GM19468 (cell line): ENCODE results near the gene GLA.

Experiments used
- ATAC-seq: cut with Tn5 transposase; IDR thresholded peaks from one replicate; pipeline ENCODE4 v1.9.1; 2021; ENCODE audit warnings: mild to moderate bottlenecking, moderate library complexity, moderate number of reproducible peaks; ENCODE audit not compliant: unreplicated experiment; ENCODE audit errors: extremely low read depth

The GLA gene

GRCh38 chrX:101399825-101400224 lies 7.9 kb downstream of the GLA start:
- no peak for ATAC-seq

GRCh38 chrX:101398694-101399093 lies 9.0 kb downstream of the GLA start:
- ATAC-seq = no peak

DNA sequence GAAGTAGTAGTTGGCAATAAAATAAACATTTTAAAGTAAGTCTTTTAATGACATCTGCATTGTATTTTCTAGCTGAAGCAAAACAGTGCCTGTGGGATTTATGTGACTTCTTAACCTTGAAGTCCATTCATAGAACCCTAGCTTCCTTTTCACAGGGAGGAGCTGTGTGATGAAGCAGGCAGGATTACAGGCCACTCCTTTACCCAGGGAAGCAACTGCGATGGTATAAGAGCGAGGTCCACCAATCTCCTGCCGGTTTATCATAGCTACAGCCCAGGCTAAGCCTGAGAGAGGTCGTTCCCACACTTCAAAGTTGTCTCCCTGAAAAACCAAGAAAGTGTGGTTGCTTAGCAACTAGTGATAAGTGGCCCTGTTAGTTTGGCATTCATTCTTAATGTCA lies 9.9 kb downstream of the GLA start:
- no peak for ATAC-seq

GRCh38 chrX:101395789-101396188 lies 11.9 kb downstream of the GLA start:
- no peak for ATAC-seq

- ATAC-seq = no peak
Observed at GRCh38 chrX:101394372-101394771, 13.4 kb downstream of the GLA start.

GRCh38 chrX:101393530-101394305 lies 14.0 kb downstream of the GLA start:
- ATAC-seq = no peak

DNA sequence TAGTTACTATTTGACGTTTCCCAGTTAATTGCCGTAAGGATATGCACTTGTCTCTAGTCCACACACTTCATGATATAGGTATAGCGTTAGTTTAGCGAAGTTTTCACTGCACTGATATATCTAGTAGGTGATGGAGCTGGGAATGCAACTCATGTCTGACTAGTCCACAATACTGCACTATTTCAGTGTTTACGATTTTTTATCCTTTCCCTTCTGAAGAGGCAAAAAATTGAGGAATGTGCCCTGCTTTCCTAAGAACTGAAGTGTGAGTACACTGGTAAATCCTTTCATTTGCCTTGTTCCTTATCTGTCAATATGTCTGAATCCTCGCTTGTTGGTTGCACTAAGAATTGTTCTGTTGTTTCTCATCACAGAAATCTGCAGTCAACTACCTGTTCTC lies 15.9 kb downstream of the GLA start:
- no peak for ATAC-seq

DNA sequence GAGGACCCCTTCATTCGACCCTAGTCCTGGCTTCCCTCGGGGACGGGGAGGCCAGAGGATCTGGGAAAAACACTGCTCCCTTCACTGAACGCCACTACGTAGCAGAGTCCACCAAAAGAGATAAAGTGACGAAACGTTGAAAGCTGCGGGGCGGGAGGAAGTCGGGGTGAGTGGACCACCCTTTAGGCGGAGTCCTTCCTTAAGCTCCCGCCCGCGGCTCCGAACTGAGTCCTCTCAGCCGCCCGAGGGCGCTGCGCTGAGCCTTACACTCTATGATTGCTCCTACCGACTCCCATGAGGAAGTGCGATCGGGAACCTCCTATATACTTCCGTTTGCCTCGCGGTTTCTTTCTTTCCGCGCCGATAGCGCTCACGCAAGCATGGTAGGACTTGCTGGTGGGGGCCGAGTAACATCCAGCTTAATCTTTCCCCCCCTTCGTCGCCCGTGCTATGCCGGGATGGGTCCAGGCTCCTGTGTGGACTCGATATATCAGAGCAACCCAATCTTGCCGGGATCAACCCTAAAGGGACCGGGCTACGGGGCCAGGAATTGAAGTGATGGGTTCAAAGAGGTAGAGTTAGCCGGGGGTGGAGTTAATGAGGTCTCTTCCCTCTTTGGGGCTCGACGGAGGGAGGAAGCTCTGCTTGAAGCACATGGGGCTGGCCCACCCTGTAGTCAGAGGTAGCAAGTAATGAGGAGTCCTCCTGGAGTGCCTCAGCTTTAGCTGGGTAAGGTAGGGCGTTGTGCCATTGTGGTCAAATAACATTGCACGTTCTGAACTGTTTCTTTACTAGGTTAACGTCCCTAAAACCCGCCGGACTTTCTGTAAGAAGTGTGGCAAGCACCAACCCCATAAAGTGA lies 16.8 kb downstream of the GLA start, which contains the start of gene RPL36A:
RPL36A (plus strand) TSS at position 348 of the 862 bp plus-strand sequence; CDS start at position 381, 33 bp downstream.
- ATAC-seq = peak; percentile 70

GRCh38 chrX:101388604-101389003 lies 19.1 kb downstream of the GLA start:
- ATAC-seq = no peak

DNA sequence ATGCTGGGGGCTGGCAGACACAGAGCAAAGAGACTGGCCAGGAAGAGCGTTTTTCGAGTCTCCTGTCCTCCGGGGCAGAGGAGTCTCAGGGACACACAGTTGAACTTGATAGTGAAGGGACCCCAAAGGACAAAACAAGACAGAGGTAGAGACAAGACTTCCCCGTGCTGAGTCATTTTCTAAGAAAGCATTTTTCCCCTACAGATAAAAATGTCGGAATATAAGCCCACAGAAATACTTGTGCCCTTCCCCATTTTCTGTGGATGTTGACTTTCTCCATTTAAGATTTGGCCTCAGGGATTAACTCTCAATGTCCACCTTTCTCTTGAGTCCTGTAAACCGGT lies 21.2 kb downstream of the GLA start:
- ATAC-seq = no peak

- ATAC-seq = peak; percentile 65
Observed at GRCh38 chrX:101385795-101386541, 21.8 kb downstream of the GLA start, which contains the start of gene BTK. Gene BTK, minus strand, starts transcription at chrX:101386191. Its CDS starts 10,907 bp downstream, at chrX:101375284.

GRCh38 chrX:101385026-101385684 lies 22.6 kb downstream of the GLA start:
- ATAC-seq = no peak

DNA sequence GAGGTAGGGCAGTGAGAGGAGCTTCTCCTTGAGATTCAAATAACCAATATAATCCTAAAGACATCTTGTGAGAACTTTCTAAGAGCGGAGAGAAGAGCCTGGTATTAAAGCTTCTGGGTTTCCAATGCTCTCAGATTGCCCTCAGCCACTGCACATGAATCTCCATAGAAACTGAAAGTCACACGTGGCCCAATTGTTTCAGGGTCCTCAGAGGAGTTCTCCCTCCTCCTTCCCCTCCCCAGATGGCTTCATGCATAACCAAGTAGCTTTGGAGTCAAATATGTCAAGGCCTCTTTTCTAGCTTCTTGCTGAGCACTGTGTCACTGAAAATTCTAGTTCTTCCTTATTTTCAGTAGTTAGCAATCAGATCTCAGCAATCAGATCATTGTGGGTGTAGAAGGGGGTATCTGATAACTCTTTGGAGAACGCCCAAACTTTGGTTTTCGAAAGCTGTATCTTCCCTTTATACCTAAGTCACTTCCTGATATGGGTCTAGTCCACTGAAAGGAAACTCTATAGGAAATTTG lies 24.0 kb downstream of the GLA start:
- peak; percentile 48 for ATAC-seq

- ATAC-seq = no peak
Observed at GRCh38 chrX:101377547-101377946, 30.2 kb downstream of the GLA start.

DNA sequence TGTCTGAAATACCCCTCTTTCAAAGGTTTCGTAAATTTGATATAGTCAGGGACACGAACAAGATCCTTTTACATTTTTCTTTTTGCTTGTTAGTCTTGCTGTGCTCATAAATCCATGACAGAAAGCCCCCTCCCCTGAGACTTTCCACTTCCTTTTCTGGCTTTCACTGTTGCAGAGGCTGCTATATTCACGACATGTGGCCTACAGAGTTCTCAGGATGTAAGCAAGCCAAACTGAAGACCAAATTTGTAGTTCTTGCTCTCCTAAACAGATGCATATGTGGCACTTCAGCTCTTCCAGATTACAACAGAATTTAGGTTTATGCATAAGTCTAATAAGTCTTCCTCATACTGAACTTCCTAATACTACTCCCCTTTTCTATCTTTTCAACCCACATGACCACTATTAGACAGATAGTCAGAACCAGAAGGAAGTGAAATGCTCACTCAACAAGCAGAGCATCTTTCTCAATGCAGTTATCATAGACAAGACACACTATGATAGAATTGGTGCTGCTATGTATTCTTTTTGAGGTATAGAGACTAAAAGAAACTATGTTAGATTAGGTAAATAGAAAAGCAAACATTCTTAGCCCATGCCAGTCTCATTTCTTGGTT lies 36.7 kb downstream of the GLA start:
- ATAC-seq = no peak

- no peak for ATAC-seq
Observed at GRCh38 chrX:101369687-101370086, 38.0 kb downstream of the GLA start.

DNA sequence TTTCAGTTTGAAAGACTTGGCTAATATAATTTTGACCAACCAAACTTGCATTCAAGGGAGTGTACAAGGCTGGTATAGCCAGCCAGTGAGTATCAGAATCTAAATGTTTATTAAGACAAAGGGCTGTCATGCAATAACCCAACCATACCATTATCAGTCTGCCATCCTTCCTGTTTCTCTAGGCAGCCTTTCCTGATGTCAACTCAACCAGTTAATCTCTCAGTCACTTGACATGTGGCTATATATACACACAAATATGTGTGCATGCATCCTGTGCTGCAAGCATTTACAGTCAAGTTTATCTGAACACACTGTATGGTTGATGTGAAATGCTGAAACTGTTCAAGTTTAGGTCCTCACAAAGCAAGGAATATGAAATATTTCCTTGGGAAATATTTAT lies 38.9 kb downstream of the GLA start:
- no peak for ATAC-seq

DNA sequence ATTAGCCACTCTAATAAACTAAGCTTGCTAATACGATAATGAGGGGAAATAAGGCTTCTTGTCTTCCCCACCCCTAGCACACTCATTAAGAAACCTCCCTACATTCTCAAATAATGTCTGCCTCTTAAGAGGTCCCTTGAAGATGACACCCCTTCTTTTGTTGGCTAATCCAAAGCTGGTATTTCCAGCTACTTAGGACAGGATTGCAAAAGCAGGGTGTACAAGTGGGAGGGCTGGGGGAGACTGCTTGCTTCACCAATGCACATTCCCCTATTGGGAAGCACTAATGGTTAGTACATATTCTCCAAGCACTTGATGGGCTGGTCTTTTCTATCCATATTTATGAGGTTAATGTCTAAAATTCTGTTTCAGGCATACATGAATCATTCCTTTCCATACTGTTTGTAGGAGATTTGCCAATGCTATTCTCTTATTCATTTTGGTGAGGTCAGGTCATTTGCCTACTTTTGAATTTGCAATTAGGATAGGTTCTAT lies 42.4 kb downstream of the GLA start:
- ATAC-seq = no peak

DNA sequence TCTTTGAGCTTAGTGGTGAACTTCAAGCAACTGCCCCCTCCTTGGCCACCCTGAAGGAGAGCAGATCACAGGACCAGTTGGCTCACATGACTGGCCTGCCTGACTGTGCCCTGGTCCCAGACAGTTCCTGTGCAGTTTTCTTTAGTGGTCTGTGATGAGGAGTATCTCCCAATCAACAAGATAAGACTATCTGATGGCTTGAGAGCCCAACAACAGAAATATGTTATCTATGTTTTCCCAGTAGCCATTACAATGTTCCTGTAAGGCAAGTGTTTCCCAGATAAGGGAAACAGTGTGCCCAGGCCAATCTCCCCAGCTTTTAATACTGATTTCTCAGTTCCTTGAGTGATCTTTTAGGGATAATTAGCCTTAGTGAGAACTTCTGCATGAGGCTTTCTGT lies 45.0 kb downstream of the GLA start:
- no peak for ATAC-seq
